ENCODE results near the gene SULT4A1. TPM values are rescaled to one million over a fixed set of nuclear protein-coding genes. Genes with fewer than 3 reads are reported as not detected.
"Not testable (repeated sequence)": the region's sequence is repeated elsewhere in the genome, so short reads cannot be mapped to it uniquely, and the experiment has no call there.

SULT4A1 gene
- total RNA-seq, 2 experiments from 2014 or later, result not detected

- TF ChIP-seq, protein P1, sequence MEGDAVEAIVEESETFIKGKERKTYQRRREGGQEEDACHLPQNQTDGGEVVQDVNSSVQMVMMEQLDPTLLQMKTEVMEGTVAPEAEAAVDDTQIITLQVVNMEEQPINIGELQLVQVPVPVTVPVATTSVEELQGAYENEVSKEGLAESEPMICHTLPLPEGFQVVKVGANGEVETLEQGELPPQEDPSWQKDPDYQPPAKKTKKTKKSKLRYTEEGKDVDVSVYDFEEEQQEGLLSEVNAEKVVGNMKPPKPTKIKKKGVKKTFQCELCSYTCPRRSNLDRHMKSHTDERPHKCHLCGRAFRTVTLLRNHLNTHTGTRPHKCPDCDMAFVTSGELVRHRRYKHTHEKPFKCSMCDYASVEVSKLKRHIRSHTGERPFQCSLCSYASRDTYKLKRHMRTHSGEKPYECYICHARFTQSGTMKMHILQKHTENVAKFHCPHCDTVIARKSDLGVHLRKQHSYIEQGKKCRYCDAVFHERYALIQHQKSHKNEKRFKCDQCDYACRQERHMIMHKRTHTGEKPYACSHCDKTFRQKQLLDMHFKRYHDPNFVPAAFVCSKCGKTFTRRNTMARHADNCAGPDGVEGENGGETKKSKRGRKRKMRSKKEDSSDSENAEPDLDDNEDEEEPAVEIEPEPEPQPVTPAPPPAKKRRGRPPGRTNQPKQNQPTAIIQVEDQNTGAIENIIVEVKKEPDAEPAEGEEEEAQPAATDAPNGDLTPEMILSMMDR (IDR thresholded peaks at IDR 0.05), result no peak
- ATAC-seq (no peak), DNase-seq (no peak)
- intact Hi-C loops (cut with micrococcal nuclease), result no loop called here
- no peaks in the 10 kb centered on the region for H3K9me3 Mint-ChIP-seq
- no peak overlapping the region for H3K4me3 Mint-ChIP-seq
- H3K36me3 Mint-ChIP-seq (ENCODE audit: low read depth), result no peaks in the 10 kb centered on the region
- CTCF ChIA-PET, result interaction anchor here (0.9 to 1.8 kb wide), 2 partner anchors 8 to 204 kb away, joined by 3 to 4 read pairs; no protein-coding TSS in a partner anchor
- H3K4me1 Mint-ChIP-seq (ENCODE audit: low read depth), result no peaks in the 10 kb centered on the region
- H3K27ac Mint-ChIP-seq, result no peak overlapping the region
- POLR2A ChIA-PET, result no interaction called here
- peaks cover 7% of the 10 kb centered on the region for H3K27me3 Mint-ChIP-seq
These were observed 14.7 kb upstream of the SULT4A1 start for GRCh38 chr22:43876866-43877509.

DNA sequence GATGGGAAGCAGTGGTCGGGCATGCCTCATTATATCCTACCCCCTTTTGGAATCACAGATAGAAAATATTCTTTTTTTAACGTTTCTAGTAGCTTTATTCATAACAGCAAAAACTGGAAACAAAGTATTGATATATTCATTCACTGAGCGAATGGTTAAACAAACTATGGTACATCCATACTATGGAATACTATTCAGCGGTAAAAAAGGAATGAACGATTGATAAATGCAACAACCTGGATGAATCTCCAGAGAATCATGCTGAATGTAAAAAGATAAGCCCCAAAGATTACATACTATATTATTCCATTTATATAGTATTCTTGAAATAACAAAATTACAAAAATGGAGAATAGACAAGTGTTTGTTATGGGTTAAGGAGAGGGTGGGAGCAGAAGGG, 7.5 kb upstream of the SULT4A1 start:
- TF ChIP-seq, protein P1 (IDR thresholded peaks at IDR 0.05), result no peak

DNA sequence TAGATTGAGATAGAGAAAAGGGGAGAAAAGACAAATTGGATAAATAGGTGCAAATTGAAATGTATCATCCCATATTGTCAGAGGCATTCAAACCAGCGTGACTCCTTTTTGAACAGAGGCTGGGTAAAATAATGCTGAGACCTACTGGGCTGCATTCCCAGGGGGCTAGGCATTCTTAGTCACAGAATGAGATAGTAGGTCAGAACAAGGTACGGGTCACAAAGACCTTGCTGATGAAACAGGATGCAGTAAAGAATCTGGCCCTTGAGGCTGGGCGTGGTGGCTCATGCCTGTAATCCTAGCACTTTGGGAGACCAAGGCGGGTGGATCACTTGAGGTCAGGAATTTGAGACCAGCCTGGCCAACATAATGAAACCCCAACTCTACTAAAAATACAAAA, 6.7 kb upstream of the SULT4A1 start:
- CTCF ChIA-PET, result interaction anchor here (1.8 kb wide), 1 partner anchor 14 kb away, joined by 7 read pairs; no protein-coding TSS in a partner anchor
- H3K4me3 Mint-ChIP-seq; intact Hi-C loops (cut with micrococcal nuclease); H3K36me3 Mint-ChIP-seq (ENCODE audit: low read depth); H3K4me1 Mint-ChIP-seq (ENCODE audit: low read depth); POLR2A ChIA-PET; ATAC-seq; DNase-seq; H3K27ac Mint-ChIP-seq; H3K9me3 Mint-ChIP-seq: not testable (repeated sequence)
- peaks cover 13% of the 10 kb centered on the region for H3K27me3 Mint-ChIP-seq

More for the DNA sequence above, 7.5 kb upstream of the SULT4A1 start:
- Mint-ChIP-seq H3K36me3 (ENCODE audit: low read depth) (no peaks in the 10 kb centered on the region), H3K27ac (no peak overlapping the region), H3K4me3 (no peak overlapping the region), H3K4me1 (ENCODE audit: low read depth) (no peaks in the 10 kb centered on the region), H3K27me3 (peaks cover 9% of the 10 kb centered on the region), H3K9me3 (peaks cover 3% of the 10 kb centered on the region)
- DNase-seq (no peak), ATAC-seq (no peak)
- POLR2A ChIA-PET, result no interaction called here
- CTCF ChIA-PET, result interaction anchor here (1.8 kb wide), 1 partner anchor 13 kb away, joined by 7 read pairs; no protein-coding TSS in a partner anchor
- intact Hi-C loops (cut with micrococcal nuclease), result no loop called here

- Mint-ChIP-seq H3K9me3 (peaks cover 3% of the 10 kb centered on the region), H3K27ac (no peak overlapping the region), H3K36me3 (ENCODE audit: low read depth) (no peaks in the 10 kb centered on the region), H3K4me1 (ENCODE audit: low read depth) (no peaks in the 10 kb centered on the region), H3K27me3 (peaks cover 21% of the 10 kb centered on the region), H3K4me3 (no peak overlapping the region)
- DNase-seq (peak; percentile 34), ATAC-seq (peak; percentile 30)
- intact Hi-C loops (cut with micrococcal nuclease), result no loop called here
- ChIA-PET POLR2A (no interaction called here), CTCF (interaction anchor here (1.2 to 1.4 kb wide), 3 partner anchors 15 to 77 kb away, joined by 3 to 7 read pairs (median 3); no protein-coding TSS in a partner anchor)
- TF ChIP-seq, protein P1 (IDR thresholded peaks at IDR 0.05), result no peak
These were observed 5.7 kb upstream of the SULT4A1 start for GRCh38 chr22:43867839-43868635.

DNA sequence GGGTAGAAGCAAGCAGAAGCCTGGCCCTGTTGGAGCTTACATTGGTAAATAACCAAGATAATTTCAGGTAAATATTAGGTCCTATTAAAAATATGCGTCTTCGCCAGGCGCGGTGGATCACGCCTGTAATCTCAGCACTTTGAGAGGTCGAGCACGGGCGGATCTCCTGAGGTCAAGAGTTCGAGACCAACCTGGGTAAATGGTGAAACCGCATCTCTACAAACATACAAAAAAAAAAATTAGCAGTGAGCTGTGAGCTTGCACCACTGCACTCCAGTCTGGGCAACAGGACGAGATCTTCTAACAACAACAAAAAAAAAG, 529 bp upstream of the SULT4A1 start:
- peaks cover 4% of the 10 kb centered on the region for H3K4me1 Mint-ChIP-seq (ENCODE audit: low read depth)
- ChIA-PET CTCF (interaction anchor here (0.6 to 0.8 kb wide), 2 partner anchors 22 to 552 kb away, joined by 3 read pairs; no protein-coding TSS in a partner anchor), POLR2A (no interaction called here)
- peak overlapping the region; percentile 25 for H3K4me3 Mint-ChIP-seq
- H3K9me3 Mint-ChIP-seq, result no peaks in the 10 kb centered on the region
- H3K27me3 Mint-ChIP-seq, result peaks cover 34% of the 10 kb centered on the region
- no peak for DNase-seq
- TF ChIP-seq, protein P1 (IDR thresholded peaks at IDR 0.05), result no peak
- H3K36me3 Mint-ChIP-seq (ENCODE audit: low read depth), result no peaks in the 10 kb centered on the region
- intact Hi-C loops (cut with micrococcal nuclease), result no loop called here
- no peak for ATAC-seq
- no peak overlapping the region for H3K27ac Mint-ChIP-seq

Measured in activated CD8-positive, alpha-beta T cell treated with anti-CD3 and anti-CD28 coated beads for 36 hours (primary cell).